ENCODE measurements around the gene NOTCH2.

Gene NOTCH2

GRCh38 chr1:119937198-119937597 is 132.3 kb downstream of the NOTCH2 start:
- no peak for DNase-seq

DNA sequence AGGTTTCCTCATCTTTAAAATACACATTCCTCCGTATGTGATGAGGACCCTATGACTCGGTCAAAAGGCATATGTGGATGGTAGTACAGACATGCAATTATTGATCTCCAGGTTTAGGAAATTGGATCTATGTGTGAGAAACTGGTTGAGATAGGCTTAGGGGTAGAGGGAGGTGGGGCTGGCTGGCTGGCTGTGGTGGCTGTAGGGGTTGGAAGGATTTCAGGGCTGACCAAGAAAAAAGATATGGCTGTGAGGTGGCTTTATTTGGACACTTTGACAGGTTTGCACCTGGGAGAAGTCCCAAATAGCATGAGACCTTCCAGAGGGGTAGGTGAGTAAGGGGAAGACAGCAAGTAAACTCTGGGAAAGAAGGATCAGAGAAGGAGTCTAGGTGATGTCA is 133.5 kb downstream of the NOTCH2 start:
- no peak for DNase-seq

DNA sequence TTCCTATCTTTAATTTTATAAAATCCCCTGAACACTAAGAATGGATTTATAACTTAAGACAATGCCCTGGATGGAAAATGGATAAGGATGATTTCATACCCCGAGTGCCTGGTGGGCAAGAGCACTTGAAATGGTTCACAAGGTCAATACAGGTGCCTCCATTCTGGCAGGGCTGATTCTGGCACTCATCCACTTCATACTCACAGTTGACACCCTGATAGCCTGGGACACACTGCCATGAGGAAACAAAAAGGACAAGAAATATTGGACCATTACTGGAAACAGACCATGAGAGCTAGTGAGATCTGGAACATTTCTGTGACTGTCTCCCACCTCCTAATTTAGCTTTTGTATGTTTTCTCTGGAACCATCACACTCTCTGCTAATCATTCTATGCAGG is 134.1 kb downstream of the NOTCH2 start:
- no peak for DNase-seq

DNA sequence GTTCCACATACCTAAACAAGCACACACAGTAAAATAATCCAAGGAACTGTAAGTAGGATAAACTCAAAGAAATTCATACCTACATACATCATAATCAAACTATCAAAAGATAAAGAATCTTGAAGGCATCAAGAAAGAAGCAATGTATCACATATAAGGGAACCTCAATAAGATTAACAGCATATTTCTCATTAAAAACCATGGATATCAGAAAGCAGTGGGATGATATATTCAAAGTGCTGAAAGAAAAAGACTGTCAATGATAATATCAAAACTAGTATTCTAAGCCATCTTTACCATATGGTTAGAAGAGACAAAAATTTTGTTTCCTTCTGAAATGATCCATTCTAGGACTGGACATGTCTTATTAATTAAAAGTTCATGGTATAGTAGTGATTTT is 136.1 kb downstream of the NOTCH2 start:
- DNase-seq, result no peak

GRCh38 chr1:119929643-119930315 is 139.7 kb downstream of the NOTCH2 start:
- DNase-seq, result no peak

DNA sequence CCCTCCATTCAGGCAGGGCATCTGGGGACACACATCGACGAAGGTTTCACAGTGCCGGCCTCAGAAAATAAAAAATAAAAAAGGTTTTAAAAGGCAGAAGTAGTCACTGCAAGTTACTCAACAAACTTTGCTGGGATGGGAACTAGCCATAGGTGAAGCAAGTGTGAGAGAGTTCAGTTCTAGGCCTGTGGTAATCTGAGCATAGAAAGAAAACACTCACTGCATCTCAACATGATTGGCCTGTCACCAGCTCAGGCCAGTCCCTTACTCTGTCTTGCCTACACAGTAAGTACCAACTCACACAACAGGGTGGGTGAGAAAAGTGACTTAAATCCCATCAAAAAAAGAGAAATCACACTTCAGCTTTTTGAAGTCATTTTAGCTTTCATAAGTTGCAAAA is 142.9 kb downstream of the NOTCH2 start:
- no peak for DNase-seq

- DNase-seq, result no peak
These were observed 144.2 kb downstream of the NOTCH2 start for GRCh38 chr1:119924948-119925898.

- no peak for DNase-seq
These were observed 149.1 kb downstream of the NOTCH2 start for GRCh38 chr1:119920104-119920968.

GRCh38 chr1:119919241-119919640 is 150.2 kb downstream of the NOTCH2 start:
- no peak for DNase-seq

GRCh38 chr1:119918301-119918700 is 151.2 kb downstream of the NOTCH2 start:
- no peak for DNase-seq

- DNase-seq, result no peak
These were observed 152.0 kb downstream of the NOTCH2 start for GRCh38 chr1:119917304-119918055.

DNA sequence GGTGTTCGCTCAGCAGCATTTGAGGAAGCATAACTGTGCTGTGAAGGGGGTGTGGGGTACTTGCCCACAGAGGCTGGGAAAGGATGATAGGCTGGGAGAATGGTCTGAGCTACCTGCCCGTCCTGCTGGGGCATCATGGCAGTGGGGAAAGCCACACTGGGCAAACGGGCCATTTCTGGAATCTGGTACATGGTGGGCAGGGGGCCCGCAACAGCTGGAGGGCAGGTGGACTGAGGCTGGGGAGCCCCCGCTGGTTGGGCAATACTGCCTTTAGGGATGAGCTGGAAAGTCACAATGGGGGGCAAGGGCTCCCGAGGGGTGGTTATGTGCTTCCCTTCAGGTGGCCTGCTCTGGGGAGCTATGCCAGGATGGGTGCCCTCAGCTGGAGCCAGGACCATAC is 153.9 kb downstream of the NOTCH2 start:
- no peak for DNase-seq

- no peak for DNase-seq
These were observed 155.4 kb downstream of the NOTCH2 start for GRCh38 chr1:119914071-119914470.

GRCh38 chr1:119912963-119913362 is 156.5 kb downstream of the NOTCH2 start:
- no peak for DNase-seq

DNA sequence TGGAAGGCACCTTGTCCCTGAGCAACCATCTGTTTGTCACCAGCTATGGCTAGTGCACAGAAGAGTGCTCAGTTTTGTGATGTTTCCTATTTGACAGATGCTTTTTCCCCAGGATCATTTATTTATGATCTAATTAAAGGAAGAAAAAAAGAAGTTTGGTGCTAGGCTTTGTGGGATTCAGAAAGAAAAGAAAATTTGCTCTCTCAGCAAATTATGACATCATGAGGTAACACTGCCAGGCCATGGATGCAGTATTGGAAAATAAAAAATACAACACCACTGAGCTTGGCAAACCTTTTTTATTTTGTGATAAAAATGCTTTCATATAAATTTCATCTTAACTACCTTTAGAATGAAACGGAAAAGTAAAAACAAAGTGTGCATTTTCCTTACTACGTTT is 157.7 kb downstream of the NOTCH2 start:
- no peak for DNase-seq

DNA sequence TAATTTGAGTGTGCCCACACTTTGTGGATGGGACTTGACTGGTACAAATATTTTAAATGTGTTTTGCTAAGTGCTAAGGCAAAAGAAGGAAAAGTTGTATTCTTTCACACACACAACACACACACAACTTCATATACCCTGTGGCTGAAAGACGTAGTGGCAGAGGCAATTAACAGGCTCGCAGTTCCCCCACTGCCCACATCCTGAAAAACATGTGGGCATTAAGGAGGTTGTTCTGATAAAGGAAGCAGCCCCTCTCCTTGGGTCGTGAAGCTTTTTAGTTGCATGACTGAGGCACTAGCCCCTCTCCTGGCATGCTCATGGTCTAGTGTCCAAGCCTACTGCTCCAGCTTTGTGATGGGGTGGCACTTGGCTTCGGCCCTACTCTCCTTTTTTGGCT is 158.8 kb downstream of the NOTCH2 start:
- DNase-seq, result no peak

- DNase-seq, result no peak
These were observed 159.4 kb downstream of the NOTCH2 start for GRCh38 chr1:119909890-119910596.

GRCh38 chr1:119908661-119909060 is 160.8 kb downstream of the NOTCH2 start:
- no peak for DNase-seq

DNA sequence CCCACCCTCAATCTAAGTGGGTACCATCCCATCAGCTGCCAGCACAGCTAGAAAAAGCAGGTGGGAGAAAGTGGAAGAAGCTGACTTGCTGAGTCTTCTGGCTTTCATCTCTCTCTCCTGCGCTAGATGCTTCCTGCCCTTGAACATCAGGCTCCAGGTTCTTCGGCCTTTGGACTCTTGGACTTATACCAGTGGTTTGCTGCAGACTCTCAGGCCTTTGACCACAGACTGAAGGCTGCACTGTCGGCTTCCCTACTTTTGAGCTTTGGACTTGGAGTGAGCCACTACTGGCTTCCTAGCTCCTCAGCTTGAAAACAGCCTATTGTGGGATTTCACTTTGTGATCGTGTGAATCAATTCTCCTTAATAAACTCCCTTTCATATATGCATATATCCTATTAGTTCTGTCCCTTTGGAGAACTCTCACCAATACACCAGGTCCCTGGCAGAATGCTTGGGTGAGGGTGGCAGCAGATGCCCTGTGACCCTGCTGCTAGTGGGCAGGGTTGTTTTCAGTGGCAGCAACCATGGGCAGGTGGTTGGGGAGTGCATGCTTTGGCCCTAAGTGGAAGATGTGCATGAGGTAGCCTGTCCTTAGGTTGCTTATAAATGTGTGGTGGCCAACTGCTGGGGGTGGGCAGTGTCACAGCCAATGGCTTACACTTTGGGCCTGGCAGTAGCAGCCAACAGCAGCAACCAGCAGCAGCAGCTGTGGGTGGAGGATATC is 162.4 kb downstream of the NOTCH2 start:
- no peak for DNase-seq

DNA sequence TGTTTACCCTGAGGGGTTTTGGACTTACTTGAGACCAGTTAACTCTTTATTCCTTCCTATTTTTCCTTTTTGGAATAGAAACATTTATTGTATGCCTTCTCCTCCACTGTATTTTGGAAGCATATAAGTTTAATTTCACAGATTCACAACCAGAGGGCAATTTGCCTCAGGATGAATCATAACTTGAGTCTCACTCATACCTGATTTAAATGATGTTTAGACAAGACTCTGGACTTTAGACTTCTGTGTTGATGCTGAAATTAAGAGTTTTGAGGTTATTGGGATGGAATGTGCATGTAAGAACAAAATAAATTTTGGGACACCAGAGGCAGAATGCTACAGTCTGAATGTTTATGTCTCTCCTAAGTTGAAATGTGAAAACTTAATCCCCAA is 166.0 kb downstream of the NOTCH2 start:
- no peak for DNase-seq

DNA sequence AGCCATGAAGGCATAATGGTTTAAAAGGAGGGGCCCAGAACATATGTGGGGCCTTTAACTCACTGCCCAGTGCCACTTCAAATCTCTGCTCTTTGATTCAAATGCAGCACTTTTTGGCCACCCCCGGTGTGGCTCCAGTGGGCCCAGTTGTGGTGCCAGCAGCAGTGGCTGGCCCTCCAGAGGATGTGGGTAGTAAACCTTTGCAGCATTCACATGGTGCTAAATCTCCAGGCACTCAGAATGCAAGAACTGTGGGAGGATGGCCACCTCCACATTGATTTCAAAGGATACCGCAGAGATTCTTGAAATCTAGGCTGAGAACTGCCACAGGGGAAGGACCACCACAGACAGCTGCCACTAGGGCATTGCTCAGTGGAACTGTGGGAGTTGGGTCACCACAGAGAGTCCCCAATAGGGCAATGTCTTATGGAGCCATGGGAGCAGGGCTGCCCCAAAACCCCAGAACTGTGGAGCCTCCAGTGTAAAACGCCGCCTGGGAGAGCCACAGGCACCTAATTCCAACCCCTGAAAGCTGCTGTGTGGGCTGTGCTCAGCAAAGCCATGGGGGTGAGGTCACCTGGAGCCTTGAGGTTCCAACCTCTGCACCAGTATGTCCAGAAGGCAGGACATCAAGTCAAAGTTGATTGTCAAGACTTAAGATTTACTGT is 166.6 kb downstream of the NOTCH2 start:
- DNase-seq, result no peak
